ENCODE data around the gene CREM. TPM values are rescaled to one million over a fixed set of nuclear protein-coding genes. Genes with fewer than 3 reads are reported as not detected.

CREM gene
- total and polyA plus RNA-seq, 2 of the 8 experiments (the other 6 are each of a cell fraction or from before 2014, with no cell fraction given) = 18.7 to 21.9 TPM

DNA sequence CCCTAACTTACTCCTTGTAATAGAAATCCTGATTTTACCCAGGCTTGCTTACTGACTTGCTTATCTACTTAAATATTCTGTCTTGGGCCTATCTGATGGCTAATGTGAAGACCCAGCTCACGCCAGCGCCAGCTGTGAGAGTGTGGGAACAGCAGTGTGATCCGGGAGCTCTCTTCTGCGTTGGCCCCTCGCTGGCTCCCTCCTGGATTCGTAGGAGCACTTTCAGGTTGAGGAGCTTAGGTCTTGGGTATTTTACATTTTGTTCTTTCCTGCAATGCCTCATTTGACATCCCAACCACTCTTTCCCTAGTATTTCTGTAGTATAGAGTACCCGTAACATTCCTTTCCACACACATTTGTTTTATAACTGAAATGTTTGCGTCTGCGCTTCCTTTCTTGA is 51.7 kb downstream of the CREM start:
- Histone ChIP-seq H3K27ac (ENCODE audit: low read depth, low read length) (no peak overlapping the region), H3K23me2 (ENCODE audit: low read depth, low read length) (no peaks in the 10 kb centered on the region), H4K5ac (ENCODE audit: insufficient read length, low read depth, low read length) (no peak overlapping the region), H3K23ac (ENCODE audit: insufficient read length) (no peak overlapping the region), H3K4me3 (ENCODE audit: extremely low read depth in 1 of 4, insufficient read depth in 2 of 4, low read depth in 3 of 4, low read length in 4 of 4) (no peak overlapping the region), H3K79me2 (ENCODE audit: control insufficient read depth in 1 of 2, insufficient read depth in 2 of 2, low read length in 2 of 2) (no peaks in the 10 kb centered on the region), H2AFZ (ENCODE audit: low read length) (no peak overlapping the region), H3K14ac (ENCODE audit: insufficient read length) (no peak overlapping the region), H2BK12ac (ENCODE audit: low read depth, low read length) (no peak overlapping the region), H3K56ac (replicated peaks; ENCODE audit: insufficient read length, low read depth, low read length) (no peak overlapping the region), H4K20me1 (replicated peaks in 1 of 2; ENCODE audit: control insufficient read depth in 1 of 2, insufficient read depth in 2 of 2, low read length in 2 of 2) (no peaks in the 10 kb centered on the region), H3K4me1 (replicated peaks in 1 of 4; ENCODE audit: control insufficient read depth in 3 of 4, insufficient read depth in 4 of 4, low read length in 3 of 4) (no peaks in the 10 kb centered on the region), H4K91ac (replicated peaks; ENCODE audit: insufficient read length, low read length) (no peak overlapping the region), H3K9ac (replicated peaks in 1 of 4; ENCODE audit: extremely low read depth in 1 of 4, low read depth in 3 of 4, low read length in 3 of 4) (no peak overlapping the region), H2BK120ac (replicated peaks; ENCODE audit: low read depth, low read length) (no peak overlapping the region), H3K18ac (ENCODE audit: extremely low read depth, low read length) (no peak overlapping the region), H2BK5ac (ENCODE audit: low read depth, low read length) (no peak overlapping the region), H3K9me3 (ENCODE audit: insufficient read depth in 2 of 2, low read depth in 1 of 2, low read length in 1 of 2) (no peaks in the 10 kb centered on the region), H2AK5ac (ENCODE audit: low read depth, low read length) (no peak overlapping the region), H4K8ac (ENCODE audit: extremely low read depth, insufficient read depth, low read length) (no peak overlapping the region), H2BK15ac (ENCODE audit: low read length) (no peak overlapping the region), H3K4ac (replicated peaks; ENCODE audit: insufficient read length, low read depth, low read length) (no peak overlapping the region), H2BK20ac (ENCODE audit: low read length) (no peak overlapping the region), H3K27me3 (replicated peaks in 1 of 4; ENCODE audit: control insufficient read depth in 3 of 4, extremely low read depth in 1 of 4, insufficient read depth in 3 of 4, low read length in 3 of 4) (no peaks in the 10 kb centered on the region), H3K79me1 (ENCODE audit: low read depth, low read length) (no peaks in the 10 kb centered on the region), H3K4me2 (ENCODE audit: insufficient read depth in 1 of 2, low read depth in 2 of 2, low read length in 2 of 2) (no peak overlapping the region), H3K36me3 (ENCODE audit: control insufficient read depth in 2 of 4, insufficient read depth in 4 of 4, low read length in 3 of 4) (no peaks in the 10 kb centered on the region)
- WGBS, 2 experiments (ENCODE audit: extremely low coverage in 1 of 2, insufficient coverage in 1 of 2, insufficient read length in 1 of 2, insufficient replicate concordance in 2 of 2, low coverage in 1 of 2, low lambda C conversion rate in 2 of 2, missing lambda C conversion rate in 1 of 2) = 83% methylated on average over 9 of the region's 9 CpGs; no CpG with 5 or more reads in 1 of the 2 experiments
- CTCF ChIA-PET (ENCODE audit: partially characterized antibody) = interaction anchor here (0.8 to 3.7 kb wide), 6 partner anchors 17 to 184 kb away, joined by 3 to 18 read pairs (median 4); no protein-coding TSS in a partner anchor
- POLR2A ChIA-PET (ENCODE audit: partially characterized antibody) = no interaction called here
- FAIRE-seq (no peak), DNase-seq (ENCODE audit: low read depth in 1 of 2, low spot score in 2 of 2) (no peak)
